Right forelimb (tissue), 1 donor: ENCODE data around the gene WDR43.
"Not testable (repeated sequence)": the region's sequence is repeated elsewhere in the genome, so short reads cannot be mapped to it uniquely, and the experiment has no call there.

Experiments
- DNase-seq: peaks from one replicate; pipeline ENCODE4 v3.0.0-alpha.2; 2018

The WDR43 gene

GRCh38 chr2:28972778-28973335 is 78.4 kb downstream of the WDR43 start:
- no peak for DNase-seq

DNA sequence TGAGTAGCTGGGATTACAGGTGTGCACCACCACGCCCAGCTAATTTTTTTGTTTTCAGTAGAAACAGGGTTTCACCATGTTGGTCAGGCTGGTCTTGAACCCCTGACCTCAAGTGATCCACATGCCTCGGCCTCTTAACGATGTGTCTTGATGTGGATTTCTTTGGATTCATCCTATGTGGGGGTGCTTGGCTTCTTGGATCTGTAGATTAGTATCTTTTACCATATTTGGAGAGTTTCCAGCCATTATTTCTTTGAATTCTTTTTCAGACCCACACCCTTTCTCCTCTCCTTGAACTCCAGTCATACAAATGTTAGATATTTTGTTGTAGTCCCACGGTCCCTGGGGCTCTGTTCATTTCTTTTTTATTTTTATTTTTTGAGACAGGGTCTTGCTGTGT is 79.8 kb downstream of the WDR43 start:
- no peak for DNase-seq

GRCh38 chr2:28975671-28976070 is 81.2 kb downstream of the WDR43 start:
- DNase-seq, result no peak

- DNase-seq, result no peak
Observed at GRCh38 chr2:28976584-28976983, 82.1 kb downstream of the WDR43 start.

DNA sequence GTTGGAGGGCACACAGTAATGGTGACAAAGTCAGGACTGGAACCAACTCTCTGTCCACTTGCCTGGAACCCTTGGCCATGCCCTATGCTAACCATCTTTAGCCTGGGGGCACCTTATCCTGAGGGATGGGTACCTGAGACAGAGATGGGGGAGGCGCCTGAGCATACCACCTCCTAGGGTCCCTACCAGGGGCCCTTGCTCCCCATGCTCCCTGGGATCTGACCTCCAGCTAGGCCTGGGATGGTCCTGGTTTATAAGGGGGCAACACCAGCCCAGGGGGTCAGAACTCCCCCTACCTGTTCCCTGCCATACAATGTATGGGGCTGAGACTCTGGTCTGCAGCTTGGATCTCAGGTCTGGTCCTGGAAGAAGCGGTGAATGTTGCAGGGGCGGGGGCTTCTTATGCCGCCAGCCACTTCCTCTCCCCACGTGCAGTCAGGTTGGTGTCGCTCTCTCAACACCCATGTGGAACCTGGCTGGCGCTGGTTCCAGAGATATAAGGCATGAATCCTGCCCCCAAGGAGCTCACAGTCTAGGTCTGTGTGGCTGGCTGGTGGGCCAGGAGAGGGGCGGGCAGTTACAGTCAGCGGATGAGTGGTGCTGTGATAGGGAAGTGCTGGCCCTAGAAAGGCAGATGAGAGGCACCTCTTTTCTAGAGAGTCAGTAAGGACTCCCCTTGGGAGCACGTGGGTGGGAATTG is 82.9 kb downstream of the WDR43 start:
- DNase-seq, result no peak

DNA sequence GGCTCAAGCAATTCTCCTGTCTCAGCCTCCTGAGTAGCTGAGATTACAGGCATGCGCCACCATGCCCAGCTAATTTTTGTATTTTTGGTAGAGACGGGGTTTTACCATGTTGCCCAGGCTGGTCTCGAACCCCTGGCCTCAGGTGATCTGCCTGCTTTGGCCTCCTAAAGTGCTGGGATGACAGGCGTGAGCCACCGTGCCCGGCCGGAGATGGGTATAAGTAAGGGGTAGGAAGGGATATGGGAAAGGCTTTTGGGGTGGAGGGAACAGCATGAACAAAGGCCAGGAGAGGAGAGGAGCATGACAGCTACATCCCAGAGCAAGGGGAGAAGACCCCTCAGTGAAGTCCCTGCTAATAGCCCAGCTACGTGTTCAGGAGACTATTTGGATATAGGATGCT is 83.5 kb downstream of the WDR43 start:
- DNase-seq, result not testable (repeated sequence)

- no peak for DNase-seq
Observed at GRCh38 chr2:28978606-28979005, 84.1 kb downstream of the WDR43 start.

GRCh38 chr2:28979041-28979440 is 84.6 kb downstream of the WDR43 start:
- DNase-seq, result no peak

GRCh38 chr2:28979576-28980366 is 85.3 kb downstream of the WDR43 start:
- DNase-seq, result no peak

- no peak for DNase-seq
Observed at GRCh38 chr2:28980368-28981015, 86.0 kb downstream of the WDR43 start.

DNA sequence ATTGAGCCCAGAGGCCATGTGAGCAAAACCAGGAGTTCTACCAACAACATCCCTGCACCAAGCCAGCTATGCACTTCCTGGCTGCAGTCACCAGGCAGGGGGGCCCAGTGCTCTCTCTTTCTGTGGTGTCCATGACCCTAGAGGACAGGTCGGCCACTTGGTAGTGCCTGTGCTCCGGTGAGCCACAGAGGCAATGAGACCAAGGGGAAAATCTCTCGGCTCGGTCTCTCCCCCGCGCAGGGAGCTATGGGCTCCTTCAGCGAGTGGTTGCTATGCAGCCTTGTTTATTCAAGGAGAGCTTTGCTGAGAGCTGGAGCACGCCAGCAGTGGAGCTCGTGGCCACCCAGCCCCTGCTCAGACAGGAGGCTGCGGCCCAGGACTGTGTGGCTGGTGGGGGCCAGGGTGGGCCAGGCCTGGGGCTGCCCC is 86.6 kb downstream of the WDR43 start, which contains the start of gene TOGARAM2:
Gene TOGARAM2, plus strand, starts transcription at position 283 of the 426 bp plus-strand sequence. CDS start 13,537 bp downstream, outside the sequence.
- DNase-seq, result no peak

- DNase-seq, result no peak
Observed at GRCh38 chr2:28981620-28982376, 87.3 kb downstream of the WDR43 start.

GRCh38 chr2:28982381-28982950 is 88.0 kb downstream of the WDR43 start:
- no peak for DNase-seq

DNA sequence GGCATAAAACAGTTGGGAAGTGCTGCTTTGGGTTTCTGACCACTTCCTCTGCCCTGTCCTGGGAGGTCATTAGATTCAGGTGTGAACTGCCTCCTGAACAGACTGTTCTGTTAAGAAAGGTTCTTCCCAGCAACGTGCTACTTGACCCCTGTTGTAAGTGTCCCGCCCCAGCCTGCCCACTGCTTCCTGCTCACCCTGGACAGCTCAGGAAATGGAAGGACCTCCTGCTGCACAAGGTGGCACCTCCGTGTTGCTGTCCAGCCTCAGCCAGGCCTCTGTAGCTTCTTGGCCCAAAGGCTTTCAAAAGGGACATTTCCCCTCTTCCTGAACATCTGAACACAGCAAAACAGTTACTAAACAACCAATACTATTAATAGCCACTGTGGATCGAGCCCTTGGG is 92.0 kb downstream of the WDR43 start:
- no peak for DNase-seq

- no peak for DNase-seq
Observed at GRCh38 chr2:28989973-28990372, 95.5 kb downstream of the WDR43 start.

GRCh38 chr2:28990445-28990844 is 96.0 kb downstream of the WDR43 start:
- DNase-seq, result no peak

- DNase-seq, result no peak
Observed at GRCh38 chr2:28991021-28991420, 96.6 kb downstream of the WDR43 start.

GRCh38 chr2:28991460-28991859 is 97.0 kb downstream of the WDR43 start:
- DNase-seq, result no peak

DNA sequence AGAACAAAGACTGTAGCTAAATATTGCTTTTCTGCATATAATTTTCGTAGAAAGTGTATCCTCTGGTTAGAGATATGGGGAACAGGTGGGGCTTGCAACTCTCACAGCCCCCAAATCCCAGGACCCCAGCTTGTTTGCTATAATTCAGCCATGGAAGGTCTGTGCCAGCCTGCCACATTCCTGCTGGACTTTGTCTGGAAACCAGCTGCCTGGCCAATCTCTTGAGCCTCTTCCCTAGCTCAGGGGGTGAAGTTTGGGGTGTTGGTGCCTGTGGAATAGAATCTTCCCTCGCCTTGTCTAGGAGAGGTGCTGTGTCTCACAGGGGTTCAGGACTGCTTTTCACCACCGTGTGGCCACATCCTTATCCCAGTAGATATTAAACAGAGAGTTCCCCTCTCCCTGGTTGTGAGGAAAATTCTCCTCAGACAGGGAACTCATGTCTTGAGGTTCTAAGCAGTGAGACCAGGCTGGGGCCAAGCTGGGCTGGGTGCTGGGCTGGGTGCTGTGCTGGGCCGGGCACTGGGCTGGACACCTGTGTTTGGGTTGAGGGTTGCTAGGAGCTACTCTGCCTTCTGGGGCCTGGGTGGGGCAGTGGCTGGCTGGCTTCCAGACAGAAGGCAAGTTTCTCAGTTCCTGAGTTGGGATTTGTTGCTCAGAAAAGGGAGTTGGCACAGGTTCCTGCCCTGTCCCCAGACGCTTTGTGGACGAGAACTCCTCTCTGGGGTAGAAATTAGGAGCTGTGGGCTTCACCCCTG is 98.9 kb downstream of the WDR43 start:
- DNase-seq, result no peak

DNA sequence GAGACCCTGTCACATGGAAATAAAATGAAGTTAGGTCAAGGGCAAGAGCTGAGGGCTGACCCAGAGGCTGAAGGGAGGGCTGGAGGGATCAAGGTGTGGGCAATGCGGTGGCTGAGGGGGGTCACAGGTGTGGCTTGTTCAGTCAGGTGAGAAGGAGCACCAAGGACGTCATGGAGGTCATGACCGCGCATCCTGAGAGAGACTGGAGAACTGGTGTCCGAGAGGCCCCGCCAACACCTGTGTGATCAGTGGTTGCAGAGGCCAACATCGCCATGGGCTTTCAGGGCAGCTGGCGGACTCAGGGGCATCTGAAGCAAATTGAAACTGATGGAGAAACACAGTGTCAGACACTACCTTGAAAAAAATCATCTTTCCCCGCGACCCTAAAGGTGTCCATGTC is 99.6 kb downstream of the WDR43 start:
- no peak for DNase-seq

GRCh38 chr2:28994679-28995078 is 100.2 kb downstream of the WDR43 start:
- DNase-seq, result no peak
